Astrocyte (in vitro differentiated cells and primary cell): Measurements from ENCODE around the gene FAM117A. TPM values are rescaled to one million over a fixed set of nuclear protein-coding genes. Genes with fewer than 3 reads are reported as not detected.

ENCODE experiments used
- DNase-seq: peaks from one replicate; pipeline ENCODE4 v3.0.0-alpha.2; 2010; ENCODE audit warnings: low read depth
- FAIRE-seq: peaks from 2 replicates; lab custom pipeline; 2011; peaks lifted over from hg19 to GRCh38; lab: Jason Lieb, UNC
- H2AFZ ChIP-seq: 2 replicates; pipeline ENCODE4 v1.6.0; 2012; ENCODE audit warnings: low read depth, low read length, inconsistent platforms
- H3K27ac ChIP-seq: 2 replicates; pipeline ENCODE4 v1.5.1; 2011; ENCODE audit warnings: low read depth, low read length, inconsistent platforms
- H3K27me3 ChIP-seq: 2 replicates; pipeline ENCODE4 v1.6.0; 2011; ENCODE audit warnings: low read length, inconsistent platforms; ENCODE audit not compliant: insufficient read depth
- H3K36me3 ChIP-seq: 2 replicates; pipeline ENCODE4 v1.5.1; 2011; ENCODE audit warnings: low read length, inconsistent platforms; ENCODE audit not compliant: insufficient read depth
- H3K4me1 ChIP-seq: 2 replicates; pipeline ENCODE4 v1.5.1; 2011; ENCODE audit warnings: low read length, inconsistent platforms; ENCODE audit not compliant: insufficient read depth
- H3K4me2 ChIP-seq: 2 replicates; pipeline ENCODE4 v1.6.0; 2012; ENCODE audit warnings: low read length, inconsistent platforms
- H3K4me3 ChIP-seq: 2 replicates; pipeline ENCODE4 v1.5.1; 2011; ENCODE audit warnings: low read depth, mild to moderate bottlenecking, low read length, inconsistent platforms; ENCODE audit not compliant: insufficient read depth
- H3K79me2 ChIP-seq: 2 replicates; pipeline ENCODE4 v1.6.0; 2012; ENCODE audit warnings: mild to moderate bottlenecking, low read length, inconsistent platforms; ENCODE audit not compliant: insufficient read depth
- H3K9ac ChIP-seq: 2 replicates; pipeline ENCODE4 v1.6.0; 2012; ENCODE audit warnings: mild to moderate bottlenecking, low read length, inconsistent platforms
- H3K9me3 ChIP-seq: 2 replicates; pipeline ENCODE4 v1.5.1; 2012; ENCODE audit warnings: low read depth, mild to moderate bottlenecking, low read length, inconsistent platforms; ENCODE audit not compliant: insufficient read depth
- H4K20me1 ChIP-seq: 2 replicates; pipeline ENCODE4 v1.6.0; 2012; ENCODE audit warnings: low read length, inconsistent platforms; ENCODE audit not compliant: insufficient read depth
- H3K27ac Mint-ChIP-seq: one replicate; pipeline ENCODE4 v1.8.0; 2021; ENCODE audit warnings: mild to moderate bottlenecking, mixed read lengths; ENCODE audit not compliant: unreplicated experiment
- H3K27me3 Mint-ChIP-seq: one replicate; pipeline ENCODE4 v1.8.0; 2021; ENCODE audit warnings: low read depth, mixed read lengths; ENCODE audit not compliant: unreplicated experiment
- H3K36me3 Mint-ChIP-seq: one replicate; pipeline ENCODE4 v1.8.0; 2021; ENCODE audit warnings: low read depth, mixed read lengths; ENCODE audit not compliant: unreplicated experiment
- H3K4me1 Mint-ChIP-seq: one replicate; pipeline ENCODE4 v1.8.0; 2021; ENCODE audit warnings: low read depth, mixed read lengths; ENCODE audit not compliant: unreplicated experiment
- H3K4me3 Mint-ChIP-seq: one replicate; pipeline ENCODE4 v1.8.0; 2021; ENCODE audit warnings: mild to moderate bottlenecking, moderate library complexity, mixed read lengths; ENCODE audit not compliant: unreplicated experiment
- H3K9me3 Mint-ChIP-seq: one replicate; pipeline ENCODE4 v1.8.0; 2021; ENCODE audit warnings: mild to moderate bottlenecking, mixed read lengths; ENCODE audit not compliant: unreplicated experiment
- EZH2 ChIP-seq: IDR thresholded peaks from 2 replicates; pipeline ENCODE4 v1.6.1; 2012; ENCODE audit warnings: mild to moderate bottlenecking, low read length, inconsistent platforms; ENCODE audit not compliant: insufficient read depth
- total RNA-seq: library from RNA; stranded (reverse); gene quantifications from 2 replicates; pipeline ENCODE4 v1.2.1, GENCODE V29; 2021
- TF ChIP-seq, protein P1 (sequence below): IDR thresholded peaks from 2 replicates; pipeline ENCODE4 v1.5.1; 2011; ENCODE audit warnings: low read depth, mild to moderate bottlenecking, inconsistent platforms, low read length, moderate library complexity; ENCODE audit not compliant: insufficient read depth

FAM117A gene
- total RNA-seq, 1 donor from 2014 or later = 8.0 TPM

DNA sequence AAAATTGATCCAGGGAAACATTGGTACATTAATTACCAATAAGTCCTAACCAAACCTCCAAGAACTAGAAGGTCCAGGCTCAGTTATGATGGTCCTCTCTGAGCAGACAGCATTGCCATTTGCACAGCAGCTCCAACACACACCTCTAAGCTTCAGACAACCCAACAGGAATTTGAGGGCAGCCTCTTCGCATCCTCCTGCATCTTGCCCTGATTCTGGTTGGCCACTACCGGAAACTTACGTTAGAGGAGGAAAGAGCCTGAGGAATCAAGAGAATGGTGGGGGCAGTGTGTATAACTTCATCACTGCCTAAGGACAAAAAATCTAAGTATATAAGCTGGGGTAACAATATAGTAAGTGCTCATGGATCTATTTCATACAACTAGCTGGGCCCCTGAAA is 15.7 kb downstream of the FAM117A start:
- TF ChIP-seq, protein P1, sequence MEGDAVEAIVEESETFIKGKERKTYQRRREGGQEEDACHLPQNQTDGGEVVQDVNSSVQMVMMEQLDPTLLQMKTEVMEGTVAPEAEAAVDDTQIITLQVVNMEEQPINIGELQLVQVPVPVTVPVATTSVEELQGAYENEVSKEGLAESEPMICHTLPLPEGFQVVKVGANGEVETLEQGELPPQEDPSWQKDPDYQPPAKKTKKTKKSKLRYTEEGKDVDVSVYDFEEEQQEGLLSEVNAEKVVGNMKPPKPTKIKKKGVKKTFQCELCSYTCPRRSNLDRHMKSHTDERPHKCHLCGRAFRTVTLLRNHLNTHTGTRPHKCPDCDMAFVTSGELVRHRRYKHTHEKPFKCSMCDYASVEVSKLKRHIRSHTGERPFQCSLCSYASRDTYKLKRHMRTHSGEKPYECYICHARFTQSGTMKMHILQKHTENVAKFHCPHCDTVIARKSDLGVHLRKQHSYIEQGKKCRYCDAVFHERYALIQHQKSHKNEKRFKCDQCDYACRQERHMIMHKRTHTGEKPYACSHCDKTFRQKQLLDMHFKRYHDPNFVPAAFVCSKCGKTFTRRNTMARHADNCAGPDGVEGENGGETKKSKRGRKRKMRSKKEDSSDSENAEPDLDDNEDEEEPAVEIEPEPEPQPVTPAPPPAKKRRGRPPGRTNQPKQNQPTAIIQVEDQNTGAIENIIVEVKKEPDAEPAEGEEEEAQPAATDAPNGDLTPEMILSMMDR = no peak
- no peak for TF ChIP-seq EZH2
- no peak overlapping the region for H2AFZ ChIP-seq
- DNase-seq (no peak), FAIRE-seq (no peak)
- H3K27me3 ChIP-seq = no peaks in the 10 kb centered on the region
- H4K20me1 ChIP-seq = peaks cover 3% of the 10 kb centered on the region
- H3K9me3 ChIP-seq = no peaks in the 10 kb centered on the region
- no peak overlapping the region for H3K9ac ChIP-seq
- no peaks in the 10 kb centered on the region for H3K4me1 ChIP-seq
- no peak overlapping the region for H3K4me3 ChIP-seq
- no peaks in the 10 kb centered on the region for H3K36me3 ChIP-seq
- H3K27ac Mint-ChIP-seq = no peak overlapping the region
- peaks cover 4% of the 10 kb centered on the region for H3K9me3 Mint-ChIP-seq
- no peaks in the 10 kb centered on the region for H3K79me2 ChIP-seq
- no peaks in the 10 kb centered on the region for H3K27me3 Mint-ChIP-seq
- no peak overlapping the region for H3K4me3 Mint-ChIP-seq
- peaks cover 5% of the 10 kb centered on the region for H3K4me1 Mint-ChIP-seq
- no peak overlapping the region for H3K4me2 ChIP-seq
- no peak overlapping the region for H3K27ac ChIP-seq
- H3K36me3 Mint-ChIP-seq = peaks cover 4% of the 10 kb centered on the region

GRCh38 chr17:49747632-49748031 is 16.3 kb downstream of the FAM117A start:
- peaks cover 4% of the 10 kb centered on the region for H3K36me3 Mint-ChIP-seq
- no peaks in the 10 kb centered on the region for H3K79me2 ChIP-seq

More at GRCh38 chr17:49747632-49748031, 16.3 kb downstream of the FAM117A start:
- FAIRE-seq = no peak
- H3K4me3 ChIP-seq = no peak overlapping the region
- H3K27me3 ChIP-seq = no peaks in the 10 kb centered on the region
- H3K4me3 Mint-ChIP-seq = no peak overlapping the region
- no peak overlapping the region for H2AFZ ChIP-seq
- H3K27ac Mint-ChIP-seq = no peak overlapping the region
- peaks cover 4% of the 10 kb centered on the region for H3K9me3 Mint-ChIP-seq
- DNase-seq = no peak
- TF ChIP-seq EZH2 = no peak
- TF ChIP-seq, protein P1 = no peak
- H3K9me3 ChIP-seq = no peaks in the 10 kb centered on the region
- peaks cover 3% of the 10 kb centered on the region for H4K20me1 ChIP-seq
- H3K4me1 ChIP-seq = no peaks in the 10 kb centered on the region
- H3K4me2 ChIP-seq = no peak overlapping the region
- H3K4me1 Mint-ChIP-seq = peaks cover 5% of the 10 kb centered on the region
- H3K27me3 Mint-ChIP-seq = no peaks in the 10 kb centered on the region
- no peak overlapping the region for H3K27ac ChIP-seq
- H3K9ac ChIP-seq = no peak overlapping the region
- H3K36me3 ChIP-seq = no peaks in the 10 kb centered on the region
